GM19043 (cell line): ENCODE data around the gene CADM4.
A peak's percentile ranks its signal among the peaks of the same experiment; 100 is the strongest.

ENCODE experiments used
- ATAC-seq: cut with Tn5 transposase; IDR thresholded peaks from one replicate; pipeline ENCODE4 v1.9.1; 2021; ENCODE audit warnings: low read depth; ENCODE audit not compliant: unreplicated experiment

The CADM4 gene

GRCh38 chr19:43634872-43635560 is 4.6 kb downstream of the CADM4 start:
- no peak for ATAC-seq

DNA sequence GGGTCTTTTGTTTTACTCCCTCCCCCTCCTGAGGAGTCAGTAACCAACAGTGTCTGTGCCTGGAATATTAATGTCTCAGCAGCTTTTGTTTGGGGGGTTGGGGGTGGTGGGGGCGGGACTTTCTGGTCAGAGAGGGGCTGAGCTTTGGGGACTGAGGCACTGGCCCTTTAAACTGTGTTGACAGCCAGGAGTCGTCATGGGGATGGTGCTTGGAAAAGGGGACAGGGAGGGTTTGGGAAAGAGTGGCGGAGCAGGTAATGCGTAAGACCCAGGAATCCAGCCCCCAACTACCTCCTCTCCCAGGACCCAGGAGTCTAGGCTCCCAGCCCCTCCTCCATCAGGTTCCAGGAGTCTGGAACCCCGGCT is 5.2 kb downstream of the CADM4 start:
- ATAC-seq = no peak

GRCh38 chr19:43634068-43634467 is 5.6 kb downstream of the CADM4 start:
- ATAC-seq = no peak

GRCh38 chr19:43633520-43633919 is 6.1 kb downstream of the CADM4 start:
- no peak for ATAC-seq

DNA sequence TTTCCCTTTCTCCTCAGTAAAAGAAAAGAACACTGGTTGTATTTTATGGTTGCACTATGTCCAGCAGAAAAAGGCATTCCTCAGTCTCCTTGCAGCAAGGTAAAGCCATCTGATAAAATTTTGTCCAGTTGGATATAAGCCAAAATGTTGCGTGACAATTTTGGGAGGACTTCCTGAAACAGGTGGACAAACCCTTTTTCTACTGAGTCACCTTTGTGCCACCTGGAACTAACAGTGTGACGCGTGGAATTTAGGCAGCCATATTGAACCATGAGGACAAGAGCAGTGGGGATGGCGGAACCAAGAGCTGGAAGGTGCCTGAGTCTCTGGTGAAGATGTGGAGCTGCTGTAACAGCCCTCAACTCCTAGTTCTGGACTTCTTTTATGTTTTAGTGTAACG is 8.2 kb downstream of the CADM4 start:
- no peak for ATAC-seq

DNA sequence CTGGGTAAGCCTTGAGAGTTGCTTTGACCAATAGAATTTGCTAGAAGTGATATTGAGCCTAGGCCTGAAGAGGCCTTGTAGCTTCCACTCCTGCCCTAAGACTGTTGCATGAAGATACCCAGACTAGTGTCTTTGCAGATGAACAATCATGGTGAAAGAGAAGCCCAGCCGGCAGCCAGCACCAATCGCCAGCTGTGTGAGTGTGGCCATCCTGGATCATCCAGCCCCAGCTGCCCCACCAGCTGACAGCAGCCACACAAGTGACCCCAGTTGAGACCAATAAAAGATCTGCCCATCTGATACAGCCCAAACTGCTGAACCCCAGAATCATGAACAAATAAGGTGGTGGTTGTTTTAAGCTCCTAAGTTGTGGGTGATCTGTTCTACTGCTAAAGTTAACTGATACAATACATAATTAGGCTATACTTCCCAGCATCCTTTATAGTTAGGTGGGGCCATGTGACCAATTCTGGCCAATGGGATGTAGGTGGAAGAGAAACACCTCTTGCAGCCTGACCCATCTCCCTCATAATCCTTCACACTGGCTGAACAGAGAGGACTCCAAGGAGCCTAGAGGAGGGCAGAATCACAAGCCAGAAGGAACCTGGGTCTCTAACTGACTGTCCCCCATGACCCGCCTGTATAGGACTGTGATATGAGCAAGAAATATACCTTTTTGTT is 10.9 kb downstream of the CADM4 start:
- ATAC-seq = no peak

GRCh38 chr19:43626838-43627237 is 12.8 kb downstream of the CADM4 start:
- ATAC-seq = no peak

- ATAC-seq = no peak
Observed at GRCh38 chr19:43625918-43626579, 13.6 kb downstream of the CADM4 start.

DNA sequence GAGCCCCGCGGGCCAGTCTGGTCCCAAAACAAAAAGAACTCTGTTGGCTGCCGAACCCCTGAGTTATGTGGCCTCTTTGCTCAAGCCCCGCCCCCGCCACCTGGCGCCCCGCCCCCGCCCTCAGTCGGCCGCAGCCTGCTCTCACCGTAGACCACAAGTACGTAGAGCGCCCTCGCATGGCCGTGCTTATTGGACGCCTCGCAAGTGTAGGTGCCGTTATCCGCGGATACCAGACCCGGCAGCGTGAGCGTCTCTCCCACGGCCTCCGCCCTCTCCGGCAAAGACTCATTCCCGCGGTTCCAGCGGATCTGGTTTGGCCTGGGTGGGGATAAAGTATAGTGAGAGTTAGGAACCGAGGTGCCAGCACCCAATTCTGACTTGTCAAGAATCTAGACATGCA is 14.7 kb downstream of the CADM4 start:
- ATAC-seq = no peak

GRCh38 chr19:43623889-43624670 is 15.6 kb downstream of the CADM4 start:
- no peak for ATAC-seq

GRCh38 chr19:43622956-43623355 is 16.7 kb downstream of the CADM4 start:
- ATAC-seq = no peak

DNA sequence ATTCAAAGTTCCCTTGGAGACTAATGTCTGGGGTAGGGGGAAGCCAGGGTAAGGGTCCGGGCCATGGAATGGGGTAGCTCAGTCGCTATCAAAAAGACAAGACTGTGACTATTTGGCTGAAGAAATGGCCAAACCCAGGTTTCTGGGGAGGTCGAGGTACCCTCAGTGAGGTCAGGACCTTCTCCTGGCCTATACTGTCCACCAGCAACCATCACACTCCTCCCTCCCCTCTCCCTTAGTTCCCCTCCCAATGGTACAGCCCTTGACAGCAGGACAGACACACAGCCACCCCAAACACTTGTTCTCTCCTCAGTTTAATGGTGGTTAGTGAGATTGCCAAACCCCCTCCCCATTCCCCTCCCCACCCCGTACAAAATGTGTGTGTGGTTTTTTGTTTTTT is 17.6 kb downstream of the CADM4 start:
- ATAC-seq = no peak

GRCh38 chr19:43620061-43621001 is 19.3 kb downstream of the CADM4 start:
- ATAC-seq = no peak

DNA sequence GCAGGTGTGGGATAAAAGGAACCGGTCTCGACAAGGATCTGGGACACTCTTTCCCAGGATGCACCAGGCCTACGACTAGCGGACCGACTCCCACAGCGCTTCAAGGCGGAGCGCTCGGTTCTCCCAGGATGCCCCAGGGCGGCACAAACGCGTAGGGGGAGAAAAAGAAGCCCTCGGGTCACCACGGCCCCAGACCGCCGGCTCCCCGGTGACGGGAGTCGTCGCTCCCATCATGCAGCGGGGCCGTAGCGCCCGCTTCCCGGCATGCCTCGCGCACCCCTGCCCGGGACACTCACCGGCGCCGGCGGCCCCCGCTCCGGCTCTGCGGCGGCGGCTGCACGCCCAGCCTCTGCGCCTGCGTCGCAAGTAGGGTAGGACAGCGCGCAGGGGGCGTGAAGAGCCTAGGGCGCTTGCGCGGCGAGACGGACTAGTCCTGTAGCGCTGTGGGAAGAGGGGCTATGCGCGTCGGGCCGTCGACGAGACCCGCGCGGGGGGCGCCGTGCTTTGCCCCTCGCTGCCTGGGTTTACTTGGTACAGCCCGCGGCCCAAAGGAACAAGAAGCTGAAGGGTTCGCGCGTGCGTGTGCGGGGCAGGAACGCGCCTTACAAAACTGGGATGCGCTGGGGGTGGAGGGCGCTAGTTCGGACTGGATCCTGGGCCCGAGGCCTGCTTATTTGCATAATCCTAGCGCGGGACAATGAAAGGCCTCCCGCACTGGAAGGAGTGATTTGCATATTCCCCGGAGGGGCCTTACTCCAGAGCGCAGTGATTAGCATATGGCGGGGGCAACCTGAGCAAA is 20.2 kb downstream of the CADM4 start, which contains the start of gene ZNF428:
TSS of gene ZNF428 (minus strand) at position 368 of the 799 bp plus-strand sequence. CDS start 5,325 bp downstream, outside the sequence.
- peak; percentile 63 for ATAC-seq

- ATAC-seq = peak; percentile 40
Observed at GRCh38 chr19:43618921-43619261, 20.8 kb downstream of the CADM4 start.

GRCh38 chr19:43616954-43617353 is 22.7 kb downstream of the CADM4 start:
- ATAC-seq = no peak

DNA sequence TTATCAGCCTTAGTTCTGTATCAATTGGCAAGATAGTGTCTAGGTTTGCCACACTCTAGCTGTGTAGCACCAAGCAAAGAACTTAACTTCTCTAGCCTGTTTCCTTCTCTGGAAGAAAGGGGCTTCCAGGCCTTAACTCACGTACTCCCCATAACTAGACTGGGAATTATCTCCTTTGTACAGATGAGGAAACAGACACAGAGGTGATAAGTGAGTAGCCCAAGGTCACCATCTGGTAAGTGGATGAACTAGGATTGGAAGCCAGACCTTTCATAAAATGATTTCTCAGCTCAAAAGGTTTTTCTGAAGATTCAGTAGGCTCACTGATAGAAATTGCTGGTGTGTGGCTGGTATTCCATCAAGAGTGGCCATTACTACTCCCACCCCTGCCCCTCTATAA is 23.3 kb downstream of the CADM4 start:
- no peak for ATAC-seq

DNA sequence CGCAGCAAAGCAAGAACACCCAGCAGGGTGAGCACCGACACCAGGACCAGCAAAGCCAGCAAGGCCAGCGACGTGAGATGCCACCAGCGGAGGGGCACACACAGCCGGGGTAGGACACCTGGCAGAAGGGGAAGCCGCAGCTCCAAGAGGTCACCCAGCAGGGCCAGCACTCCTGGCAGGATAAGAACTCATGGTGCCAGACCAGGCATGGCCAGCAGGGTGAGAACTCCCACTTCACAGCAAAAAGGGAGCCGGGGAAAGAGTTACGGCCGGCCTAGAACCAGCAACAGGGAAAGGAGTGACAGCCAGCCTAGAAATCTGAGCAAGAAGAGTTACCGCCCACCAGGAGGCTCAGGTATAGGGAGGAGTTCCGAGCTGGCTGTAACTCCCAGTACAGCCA is 27.3 kb downstream of the CADM4 start:
- ATAC-seq = no peak

DNA sequence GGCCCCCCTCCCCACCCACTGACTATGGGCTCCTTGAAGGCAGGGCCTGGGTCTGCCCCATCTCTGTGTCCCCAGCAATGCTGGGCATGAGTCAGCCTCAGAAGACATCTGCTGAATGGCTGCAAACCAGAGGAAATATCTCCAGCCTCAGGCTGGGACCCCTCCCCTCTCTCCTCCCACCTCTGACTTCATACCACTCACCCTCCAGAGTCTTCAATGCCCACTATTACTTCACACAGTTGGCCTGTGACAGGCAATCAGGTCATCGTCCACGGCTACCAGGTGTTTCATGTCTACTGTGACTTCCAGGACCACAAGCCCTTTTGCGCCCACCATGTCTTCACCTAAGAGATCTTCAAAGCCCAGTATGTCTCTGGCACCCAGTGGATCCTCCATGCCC is 27.9 kb downstream of the CADM4 start, which contains the start of gene SRRM5:
TSS of gene SRRM5 (plus strand) at position 301 of the 400 bp plus-strand sequence. CDS start at position 335, 34 bp downstream.
- ATAC-seq = no peak
